HT1080 (cell line): ENCODE data around the gene KRT4. TPM values are rescaled to one million over a fixed set of nuclear protein-coding genes. Genes with fewer than 3 reads are reported as not detected.

Experiments
- DNase-seq: peaks from one replicate; pipeline ENCODE4 v3.0.0-alpha.2; 2015; ENCODE audit warnings: low read depth
- total RNA-seq: library from RNA; depleted of rRNA; stranded (reverse); fragments of >200 nt; shearing (Covaris generic); gene quantifications from 2 replicates; pipeline ENCODE4 v1.2.3, GENCODE V29; 2014

KRT4 gene
- total RNA-seq, 1 experiment from 2014 or later = not detected

DNA sequence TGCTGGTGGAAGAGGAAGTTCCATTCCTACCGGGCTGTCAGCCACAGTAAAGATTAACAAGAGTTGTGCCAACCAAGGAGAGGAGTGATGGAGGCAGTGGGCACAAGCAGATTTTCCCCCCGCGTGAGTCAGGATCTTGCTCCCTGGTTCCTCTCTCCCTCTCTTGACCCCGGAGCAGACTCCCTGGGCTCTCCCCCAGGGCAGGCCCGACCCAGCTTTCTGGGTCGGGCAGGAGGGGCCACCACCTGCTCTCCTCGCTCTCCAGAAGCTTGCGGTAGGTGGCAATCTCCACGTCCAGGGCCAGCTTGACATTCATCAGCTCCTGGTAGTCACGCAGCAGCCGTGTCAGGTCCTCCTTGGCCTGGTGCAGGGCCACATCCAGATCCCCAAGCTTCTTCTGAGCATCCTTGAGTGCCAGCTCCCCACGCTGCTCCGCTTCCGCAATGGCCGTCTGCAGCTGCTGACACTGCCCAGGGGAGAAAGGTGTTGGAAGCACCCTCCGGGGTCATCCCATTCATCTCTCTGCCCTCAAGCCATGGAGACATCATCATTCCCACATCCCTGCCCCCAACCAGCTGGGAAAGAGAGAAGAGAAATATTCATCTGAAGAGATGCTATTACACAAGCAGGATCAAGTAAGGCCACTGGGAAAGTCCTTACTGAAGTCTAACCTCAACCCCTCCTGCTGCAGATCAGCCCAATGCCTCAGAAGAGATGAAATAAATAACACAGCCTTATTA, 9.0 kb upstream of the KRT4 start:
- DNase-seq = no peak

DNA sequence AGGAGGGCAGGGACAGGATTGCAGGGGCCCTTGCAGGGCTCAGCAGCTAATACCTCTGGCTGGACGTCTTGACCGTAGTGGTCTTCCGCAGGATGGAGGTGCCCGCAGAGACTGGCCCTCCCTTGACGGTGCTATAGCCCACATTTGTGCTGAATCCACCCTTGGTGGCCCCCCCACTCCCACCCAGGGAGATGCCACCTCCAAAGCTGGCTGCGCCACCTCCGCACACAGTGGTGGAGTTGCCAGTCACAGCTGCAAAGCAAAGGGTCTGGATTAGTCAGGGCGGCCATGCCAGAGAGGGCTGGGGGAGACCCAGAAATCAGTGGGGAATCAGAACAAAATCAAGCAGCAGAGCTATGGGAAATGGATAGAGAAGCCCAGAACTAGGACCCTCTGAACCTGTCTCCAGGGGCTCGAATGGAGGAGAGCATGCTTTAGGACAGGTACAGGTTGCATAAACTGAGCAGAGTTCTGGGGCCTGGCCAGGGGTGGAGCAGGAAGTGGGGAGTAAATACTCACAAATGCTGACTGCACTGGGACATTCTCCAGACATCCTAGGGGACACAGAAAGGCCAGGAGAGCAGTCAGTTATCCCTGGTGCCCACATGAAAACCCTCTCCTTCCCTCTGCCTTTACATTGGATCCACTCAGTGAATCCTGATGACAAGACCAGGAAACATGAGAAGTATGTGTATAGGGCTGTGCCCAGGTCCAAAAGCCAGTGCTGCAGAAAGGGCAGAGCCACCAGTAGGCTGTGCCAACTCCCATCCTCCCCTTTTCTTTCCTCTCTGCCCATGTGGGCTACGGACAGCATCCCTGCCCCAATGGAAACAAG, 8.1 kb upstream of the KRT4 start:
- DNase-seq = no peak

DNA sequence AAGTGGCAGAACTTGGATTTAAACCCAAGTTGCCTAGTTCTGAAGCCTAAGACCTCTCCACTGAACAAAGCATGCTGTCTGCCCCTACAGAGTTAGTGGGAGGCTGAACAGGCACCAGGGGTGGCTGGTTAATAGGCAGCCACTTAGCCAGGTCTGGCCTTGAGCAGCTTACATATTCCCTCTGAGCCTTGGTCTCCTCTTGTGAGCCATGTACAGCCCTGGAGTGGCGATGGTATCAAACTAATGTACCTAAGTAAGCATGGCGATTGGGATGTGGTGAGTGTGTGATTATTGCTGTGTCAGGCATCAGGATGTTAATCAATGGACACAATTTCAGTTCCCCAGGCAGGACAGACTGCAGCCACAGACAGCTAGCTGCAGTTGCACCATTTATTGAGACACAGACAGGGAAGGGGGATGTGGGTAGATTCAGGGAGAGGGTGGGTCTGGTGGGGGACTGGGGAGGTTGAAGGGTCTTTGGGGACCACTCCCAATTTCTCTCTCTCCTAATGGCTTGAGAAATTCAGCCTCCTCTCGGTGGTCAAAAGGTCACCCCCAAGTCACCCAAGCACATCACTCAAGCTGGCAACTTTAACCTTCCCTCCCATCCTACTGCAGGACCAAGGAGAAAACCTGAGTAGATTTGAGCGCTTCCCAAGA, 7.3 kb upstream of the KRT4 start:
- DNase-seq = no peak

DNA sequence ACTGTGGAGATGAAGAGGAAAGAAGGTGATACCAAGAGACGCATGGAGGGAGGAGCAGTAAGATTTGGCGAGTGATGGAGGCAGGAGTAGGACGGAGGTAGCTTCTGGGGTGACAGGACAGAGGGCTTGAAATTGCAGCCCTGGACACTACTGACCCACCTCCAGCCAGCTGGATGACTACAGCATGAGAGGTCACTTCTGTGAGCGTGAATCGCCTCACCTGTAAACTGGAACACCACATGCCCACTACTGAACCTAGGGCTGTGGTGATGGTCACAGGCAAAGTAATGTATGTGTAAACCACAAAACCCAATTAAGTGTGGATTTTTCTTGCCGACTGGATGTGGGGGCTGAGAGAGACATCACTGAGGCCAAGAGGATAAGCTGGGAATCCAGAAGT, 6.6 kb upstream of the KRT4 start:
- DNase-seq = no peak

DNA sequence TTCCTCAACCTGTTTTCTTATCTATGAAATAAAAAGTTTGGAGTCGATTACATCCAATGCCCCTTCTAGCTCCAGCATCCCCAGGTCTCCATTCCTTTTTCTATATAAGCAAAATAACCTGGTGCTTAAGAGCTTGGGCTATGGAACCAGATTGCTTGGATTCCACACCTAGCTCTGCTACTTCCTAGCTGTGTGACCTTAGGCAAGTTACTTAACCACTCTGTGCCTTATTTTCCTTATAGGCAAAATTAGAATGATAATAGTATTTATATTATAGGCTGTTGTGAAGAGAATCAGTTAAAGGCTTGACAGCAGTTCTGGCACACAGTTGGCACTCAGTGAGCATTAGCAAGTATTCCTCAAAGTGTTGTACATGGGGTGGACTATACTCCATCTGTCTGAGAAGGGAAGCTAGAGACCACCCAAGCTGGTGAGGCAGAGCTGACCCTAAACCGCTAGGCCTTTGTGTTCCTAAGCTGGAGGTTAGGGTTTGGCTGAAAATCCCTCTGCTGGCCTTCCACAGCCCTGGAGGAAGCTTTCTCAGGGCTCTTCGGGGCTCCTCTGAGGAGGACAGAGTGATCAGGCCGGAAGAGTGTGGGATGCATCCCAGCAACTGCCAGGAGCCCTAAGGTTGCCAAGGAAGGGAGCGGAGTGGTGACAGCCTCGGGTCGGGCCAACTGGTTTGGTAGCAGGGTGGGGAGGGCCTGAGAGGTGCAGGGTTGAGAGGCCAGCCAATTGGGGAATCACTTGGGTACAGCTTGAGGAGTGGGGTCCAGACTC, 6.0 kb upstream of the KRT4 start:
- DNase-seq = no peak

DNA sequence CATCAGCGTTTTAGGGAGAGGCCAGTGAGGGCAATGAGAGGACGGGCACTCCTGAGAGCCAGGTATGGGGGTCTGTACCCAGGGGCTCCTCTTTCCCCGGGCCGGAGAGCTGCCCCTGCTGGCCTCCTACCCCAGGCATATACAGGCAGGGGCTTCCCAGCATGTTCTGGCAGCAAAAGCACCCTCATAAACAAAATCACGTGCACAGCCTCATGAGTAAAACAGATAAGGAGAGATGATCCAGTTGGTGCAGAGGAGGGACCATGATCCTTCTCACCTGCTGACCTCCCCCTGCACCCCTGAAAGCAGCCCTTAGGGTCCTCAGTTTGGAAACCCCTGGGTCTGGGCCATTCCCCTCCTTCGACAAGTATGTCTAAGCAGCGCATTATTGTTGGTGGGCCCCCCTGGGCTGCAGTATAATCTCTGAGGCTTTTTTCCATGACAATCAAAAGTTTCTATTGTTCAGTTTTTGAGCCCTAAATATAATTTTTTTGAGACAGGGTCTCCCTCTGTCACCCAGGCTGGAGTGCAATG, 5.0 kb upstream of the KRT4 start:
- DNase-seq = no peak

DNA sequence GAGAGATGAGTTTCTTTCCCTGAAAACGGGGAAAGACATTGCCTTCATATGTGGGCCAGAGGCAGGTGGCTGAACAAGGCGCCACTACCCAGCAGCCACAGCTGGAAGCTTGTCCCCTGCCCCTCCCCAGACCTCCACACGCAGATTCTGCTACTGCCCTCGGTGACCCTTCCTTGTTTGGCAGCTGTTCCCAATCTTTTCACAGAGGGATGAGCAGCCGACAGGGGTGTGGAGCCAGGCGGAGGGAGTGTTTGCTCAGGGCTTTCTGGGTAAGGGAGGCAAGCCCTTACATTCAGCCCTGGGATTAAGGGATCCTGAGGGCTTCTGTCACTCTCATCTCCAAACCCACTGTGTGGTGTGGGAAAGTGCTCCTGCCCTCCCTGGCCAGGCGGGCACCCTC, 4.5 kb upstream of the KRT4 start:
- DNase-seq = no peak

DNA sequence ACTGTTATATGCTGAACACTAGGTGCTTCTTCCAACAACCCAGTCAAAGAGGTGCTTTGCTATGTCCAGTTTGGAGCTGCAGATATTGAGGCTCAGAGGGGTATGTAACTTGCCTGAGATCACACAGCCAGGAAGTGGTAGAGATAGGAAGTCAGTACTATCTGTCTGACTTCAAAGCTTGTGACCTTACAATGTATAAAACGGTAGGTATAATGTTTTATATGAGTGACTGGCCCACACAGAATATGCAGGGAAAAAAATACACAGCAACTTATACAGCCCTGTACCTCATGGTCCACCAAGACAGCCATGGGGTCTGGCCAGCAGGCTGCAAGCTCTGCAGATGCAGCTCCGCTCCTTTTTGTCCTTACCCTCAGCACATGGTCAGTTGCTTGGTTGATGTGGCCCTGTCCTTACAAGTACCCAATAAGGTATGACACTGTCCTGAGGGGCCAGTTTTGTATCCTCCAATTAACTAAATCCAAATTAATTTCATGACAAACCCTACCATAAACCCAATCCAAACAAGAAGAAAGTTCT, 3.9 kb upstream of the KRT4 start:
- no peak for DNase-seq

DNA sequence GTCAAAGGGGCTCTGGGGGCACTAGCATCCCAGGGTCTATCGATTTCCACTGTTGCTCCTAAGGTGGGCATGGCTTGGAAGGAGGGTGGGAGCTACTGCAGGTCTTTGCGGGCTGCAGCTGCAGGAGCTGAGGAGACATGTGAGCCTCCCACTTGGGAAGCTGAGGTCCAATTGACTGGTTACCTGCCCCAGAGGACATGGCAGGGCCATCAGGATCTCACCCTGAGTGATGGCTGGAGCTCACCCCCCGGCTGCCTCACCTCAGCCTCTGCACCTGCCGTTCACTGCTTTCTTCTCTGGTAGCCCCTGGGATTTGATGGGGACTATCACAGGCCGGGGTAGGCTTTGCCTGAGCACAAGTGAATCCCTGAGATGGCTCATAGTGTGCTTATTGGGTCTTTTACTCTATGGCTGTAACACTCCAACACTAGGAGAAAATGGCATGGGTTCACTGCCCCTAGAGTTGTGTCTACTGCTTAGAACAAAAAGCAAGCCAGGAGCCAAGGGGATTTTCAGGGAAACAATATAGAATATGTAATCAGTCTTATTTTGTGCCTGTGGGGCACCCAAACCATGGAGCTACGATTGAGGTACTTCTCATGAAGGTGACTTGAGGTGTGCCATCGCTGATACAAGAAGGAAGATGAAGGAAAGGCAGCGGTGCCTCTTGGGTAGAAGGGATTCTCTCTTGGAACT, 3.2 kb upstream of the KRT4 start:
- no peak for DNase-seq

DNA sequence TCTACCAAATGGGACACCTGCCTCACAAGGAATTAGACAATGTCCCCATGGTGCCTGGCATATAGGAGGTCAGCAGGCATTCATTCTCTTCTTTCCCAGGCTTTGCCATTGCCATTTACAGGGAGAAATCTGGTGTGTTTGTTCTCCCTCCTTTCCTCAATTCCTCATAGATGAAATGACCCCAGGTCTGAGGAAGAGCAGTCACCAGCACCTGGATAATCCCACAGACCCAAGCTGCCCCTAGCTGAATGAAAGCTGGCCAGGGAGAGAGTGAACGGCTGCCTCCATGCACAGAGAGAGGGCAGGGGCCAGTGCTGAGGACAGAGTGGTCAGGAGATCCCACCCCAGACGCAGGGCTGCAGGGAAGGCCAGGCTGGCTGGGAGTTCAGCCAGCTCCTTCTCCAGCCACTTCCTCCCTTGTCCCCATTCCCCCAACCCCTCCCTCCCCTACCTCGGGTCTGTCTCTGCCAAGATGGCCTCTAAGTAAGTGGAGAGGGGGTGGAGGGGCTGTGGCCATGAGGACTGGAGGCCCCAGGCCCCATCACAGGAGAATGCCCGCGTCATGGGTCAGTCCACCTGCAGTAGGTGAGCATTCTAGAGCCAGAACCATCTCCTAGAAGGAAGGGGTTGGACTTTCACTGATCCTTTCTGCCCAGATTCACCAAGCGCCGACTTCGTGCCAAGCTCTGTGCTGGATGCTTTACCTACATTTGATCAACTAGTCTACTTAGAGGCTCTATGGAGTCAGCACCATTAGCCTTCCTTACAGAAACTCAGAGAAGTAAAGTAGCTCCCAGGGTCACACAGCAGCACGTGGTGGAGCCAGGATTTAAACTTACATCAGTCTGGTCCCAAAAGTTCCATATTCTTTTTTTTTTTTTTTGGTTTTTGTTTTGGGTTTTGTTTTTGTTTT, 2.0 kb upstream of the KRT4 start:
- no peak for DNase-seq

DNA sequence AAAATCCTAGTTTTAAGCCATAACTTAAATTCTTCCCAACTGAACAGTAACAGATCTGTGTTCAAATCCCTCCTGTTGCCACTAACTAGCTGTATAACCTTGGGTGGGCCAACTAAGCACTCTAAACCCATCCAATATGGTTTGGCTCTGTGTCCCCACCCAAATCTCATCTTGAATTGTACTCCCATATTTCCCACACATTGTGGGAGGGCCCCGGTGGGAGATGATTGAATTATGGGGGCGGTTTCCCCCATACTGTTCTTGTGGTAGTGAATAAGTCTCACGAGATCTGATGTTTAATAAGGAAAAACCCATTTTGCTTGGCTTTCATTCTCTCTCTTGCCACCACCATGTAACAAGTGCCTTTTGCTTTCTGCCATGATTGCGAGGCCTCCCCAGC, 1.2 kb upstream of the KRT4 start:
- DNase-seq = no peak

DNA sequence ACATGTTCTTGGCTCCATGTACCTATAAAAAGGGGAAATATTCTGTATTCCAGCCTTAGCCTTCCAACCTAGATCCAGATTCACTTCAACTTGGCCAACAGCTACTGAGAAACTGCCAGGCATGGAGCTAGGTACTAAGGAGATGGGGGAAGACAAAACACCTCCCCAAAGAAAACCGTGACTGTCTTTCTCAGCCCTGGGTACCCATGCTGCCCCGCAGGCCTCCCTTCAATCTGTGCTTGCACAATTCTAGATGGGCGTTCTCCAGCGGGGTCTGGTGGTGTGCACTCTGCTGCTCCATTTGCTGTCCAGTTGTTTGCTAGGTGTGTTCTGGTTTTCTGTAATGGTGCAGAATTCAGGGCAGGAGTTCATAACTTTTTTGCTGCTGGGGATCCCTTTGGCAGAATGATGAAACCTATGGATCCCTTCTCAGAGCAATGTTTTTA, 817 bp upstream of the KRT4 start:
- DNase-seq = no peak

DNA sequence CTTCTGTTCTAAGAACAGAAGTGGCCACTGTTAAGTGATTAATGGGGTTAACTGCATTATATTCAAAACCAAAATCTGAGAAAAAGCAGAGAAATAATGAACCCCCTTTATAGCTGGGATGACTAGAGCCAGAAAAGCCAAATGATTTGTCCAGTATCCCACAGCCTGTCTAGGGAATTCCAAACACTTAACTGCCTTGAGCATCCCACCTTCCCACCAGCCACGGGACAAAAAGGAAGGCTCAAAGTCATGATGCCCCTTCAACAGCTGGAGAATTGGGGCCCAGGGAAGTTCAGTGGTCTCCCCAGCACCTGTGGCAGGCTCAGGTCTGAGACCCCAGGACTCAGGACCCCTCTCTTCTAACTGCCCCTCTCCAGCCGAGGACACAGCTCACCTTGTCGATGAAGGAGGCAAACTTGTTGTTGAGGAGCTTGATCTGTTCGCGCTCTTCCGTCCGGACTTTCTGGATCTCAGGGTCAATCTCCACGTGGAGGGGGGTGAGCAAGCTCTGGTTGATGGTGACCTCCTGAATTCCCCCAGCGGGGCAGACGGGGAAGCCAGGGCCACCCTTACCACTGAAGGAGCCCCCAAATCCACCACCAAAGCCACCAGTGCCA, 605 bp downstream of the KRT4 start:
- no peak for DNase-seq

DNA sequence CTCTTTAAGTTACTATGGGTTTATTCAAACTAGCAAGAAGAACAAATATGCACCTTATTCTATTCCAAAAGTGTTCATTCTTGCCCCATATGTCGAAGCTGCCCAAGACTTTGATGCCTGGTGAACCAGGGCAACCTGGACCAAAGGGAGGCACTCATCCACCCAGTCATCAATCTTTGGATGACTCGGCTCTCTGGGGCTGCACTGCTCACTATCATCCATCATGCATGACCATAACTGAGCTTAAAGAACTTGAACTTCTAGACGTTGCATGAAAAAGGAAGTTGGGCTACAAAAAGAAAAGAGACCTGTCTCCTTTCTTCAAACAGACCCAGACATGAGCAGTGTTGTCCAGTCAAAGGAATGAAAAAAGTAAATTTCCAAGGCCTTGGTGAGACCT, 1.2 kb downstream of the KRT4 start:
- no peak for DNase-seq

DNA sequence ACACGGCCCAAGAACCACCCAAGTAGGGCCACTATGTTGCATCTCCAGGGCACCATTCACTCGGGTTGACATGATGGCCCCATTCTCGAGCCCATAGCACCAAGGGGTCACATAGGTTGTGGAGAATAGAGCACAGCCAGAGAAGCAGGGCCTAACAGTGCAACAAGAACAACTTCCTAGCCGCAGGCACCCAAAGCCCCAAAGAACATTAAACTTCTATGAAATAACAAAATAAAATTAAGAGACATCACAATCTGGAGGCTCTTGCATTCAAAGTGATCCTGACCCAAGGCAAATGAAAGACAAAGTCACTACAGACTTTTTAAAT, 1.9 kb downstream of the KRT4 start:
- no peak for DNase-seq

DNA sequence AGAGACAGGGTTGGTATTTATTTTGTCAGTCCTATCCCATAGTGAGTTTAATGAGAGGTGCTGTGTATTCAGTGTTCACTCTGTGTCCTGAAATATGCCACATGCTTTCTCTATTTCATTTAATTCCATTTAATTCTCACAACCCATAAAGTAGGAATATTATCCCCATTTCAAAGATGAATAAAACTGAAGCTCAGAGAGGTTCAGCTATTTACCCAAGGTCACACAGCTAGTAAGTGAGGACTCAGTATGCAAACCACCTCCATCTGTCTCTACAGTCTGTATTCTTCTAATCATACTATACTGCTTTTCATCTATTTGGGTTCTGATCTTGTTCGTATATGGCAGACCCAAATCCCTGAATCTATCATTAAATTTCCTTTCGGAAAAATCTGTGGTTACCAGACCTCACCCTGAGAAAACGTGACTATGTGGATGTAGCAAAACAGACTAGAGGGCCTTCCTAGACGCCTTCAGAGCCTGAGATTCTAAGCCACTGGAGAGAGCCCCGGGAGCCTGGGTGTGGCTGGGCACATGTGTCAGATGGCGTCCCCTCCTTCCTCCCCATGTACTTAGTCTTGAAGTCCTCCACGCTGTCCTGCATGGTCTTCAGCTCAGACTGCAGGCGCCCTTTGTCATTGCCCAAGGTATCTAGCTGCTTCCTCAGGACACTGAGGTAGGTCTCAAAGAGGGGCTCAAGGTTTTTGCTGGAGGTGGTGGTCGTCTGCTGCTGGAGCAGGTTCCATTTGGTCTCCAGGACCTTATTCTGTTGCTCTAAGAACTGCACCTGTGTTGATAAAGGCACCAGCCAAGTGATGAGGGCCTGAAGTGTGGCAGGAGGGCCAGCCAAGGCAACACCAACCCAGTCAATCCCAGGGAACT, 2.5 kb downstream of the KRT4 start:
- DNase-seq = no peak

DNA sequence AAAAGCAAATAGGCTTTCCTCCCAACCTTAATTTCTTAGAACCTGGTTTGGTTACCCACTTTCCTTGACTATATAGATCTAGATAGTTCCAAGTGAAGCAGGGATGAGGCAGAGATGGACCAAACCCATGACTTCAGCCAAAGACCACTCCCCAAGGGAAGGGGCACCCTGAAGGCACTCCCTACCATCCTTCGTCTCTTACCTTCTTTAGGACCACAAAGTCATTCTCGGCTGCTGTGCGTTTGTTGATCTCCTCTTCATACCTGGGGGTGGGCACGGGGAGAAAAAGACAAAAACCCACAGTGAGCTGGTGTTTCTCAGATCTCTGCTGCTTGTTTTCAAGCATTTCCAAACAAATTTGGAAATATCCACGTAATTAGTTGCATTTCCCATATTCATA, 3.4 kb downstream of the KRT4 start:
- no peak for DNase-seq

DNA sequence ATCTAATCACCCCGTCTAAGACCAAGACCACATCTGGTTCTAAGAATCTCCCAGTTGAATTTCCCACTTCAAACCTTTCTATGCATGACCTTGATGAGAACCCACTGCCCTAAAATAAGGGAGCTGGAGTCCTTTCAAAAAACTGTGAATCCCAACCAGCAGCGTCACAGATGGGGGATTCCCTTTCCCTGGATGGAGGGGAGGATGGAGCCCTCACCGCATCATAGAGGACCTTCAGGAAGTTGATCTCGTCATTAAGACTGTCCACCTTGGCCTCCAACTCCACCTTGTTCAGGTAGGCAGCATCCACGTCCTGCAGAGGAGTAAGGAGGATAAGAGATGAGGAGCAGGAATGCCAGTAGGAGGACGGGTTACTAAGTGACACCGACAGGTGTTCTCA, 4.8 kb downstream of the KRT4 start:
- no peak for DNase-seq
